HEK293T (cell line): Measurements from ENCODE around the gene RANBP10.

ENCODE experiments used
- FOXA1 ChIP-seq: fragments of 450-650 bp; IDR thresholded peaks from 2 replicates; pipeline ENCODE4 v1.6.1; 2016; ENCODE audit warnings: mild to moderate bottlenecking
- HDGF ChIP-seq: fragments of 450-650 bp; IDR thresholded peaks from 2 replicates; pipeline ENCODE4 v1.6.1; 2017; ENCODE audit warnings: antibody characterized with exemption, borderline replicate concordance

- TF ChIP-seq HDGF = no peak
- no peak for TF ChIP-seq FOXA1
Observed at GRCh38 chr16:67761924-67762323, 44.4 kb downstream of the RANBP10 start.
